HT-29 (cell line): ENCODE data around the gene FBLN2. TPM values are rescaled to one million over a fixed set of nuclear protein-coding genes. Genes with fewer than 3 reads are reported as not detected.
A peak's percentile ranks its signal among the peaks of the same experiment; 100 is the strongest.
"Not testable (repeated sequence)": the region's sequence is repeated elsewhere in the genome, so short reads cannot be mapped to it uniquely, and the experiment has no call there.

Experiments used
- DNase-seq: peaks from one replicate; pipeline ENCODE4 v3.0.0-alpha.2; 2015; ENCODE audit warnings: low spot score
- total RNA-seq: library from RNA; depleted of rRNA; stranded (reverse); fragments of >200 nt; shearing (Covaris generic); gene quantifications from 2 replicates; pipeline ENCODE4 v1.2.3, GENCODE V29; 2014; rRNA removed

Gene FBLN2
- 0.33 and 0.55 TPM in 2 replicates for total RNA-seq

DNA sequence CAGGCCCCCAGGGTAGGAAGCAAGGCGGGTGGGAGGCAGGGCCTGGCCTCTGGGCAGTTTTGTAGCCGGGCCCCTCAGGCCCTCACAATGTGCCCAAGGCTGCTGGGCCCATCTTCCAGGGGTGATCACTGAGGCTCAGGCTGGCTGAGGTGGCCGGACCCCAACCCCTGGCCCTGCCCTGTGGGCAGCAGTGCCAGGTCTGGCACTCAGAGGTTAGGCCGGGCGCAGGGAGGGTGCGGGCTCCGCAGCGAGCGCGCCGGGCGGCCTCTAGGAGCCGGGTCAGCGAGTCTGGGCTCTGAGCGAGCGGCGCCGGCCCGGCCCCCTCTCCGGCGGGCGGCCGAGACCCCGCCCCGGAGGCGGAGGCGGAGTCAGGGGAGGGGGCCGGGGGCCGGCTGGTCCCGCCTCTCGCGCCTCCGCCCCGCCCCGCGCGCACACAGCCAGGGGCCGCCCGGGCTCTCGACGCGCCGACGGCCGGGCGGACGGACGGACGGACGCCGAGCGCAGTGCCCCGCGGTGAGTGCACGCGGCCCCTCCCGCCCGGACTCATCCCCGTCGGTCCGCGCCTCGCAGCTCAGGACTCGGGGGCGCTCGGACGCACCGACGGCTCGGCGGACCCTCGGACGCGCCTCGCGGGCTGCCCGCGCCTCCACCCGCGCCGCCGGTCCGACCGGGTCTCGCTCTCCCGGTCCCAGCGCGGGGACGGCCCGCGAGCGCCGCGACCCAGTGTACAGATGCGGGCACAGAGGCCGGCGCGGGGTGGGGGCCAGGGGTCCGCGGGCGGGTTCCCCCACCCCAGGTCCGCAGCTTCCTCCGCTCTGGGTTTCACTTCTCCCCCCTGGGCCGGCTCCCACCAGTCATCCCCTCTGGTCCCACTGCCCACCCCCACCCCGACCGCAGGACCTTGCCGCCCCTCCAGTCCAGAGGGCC, at the start of gene FBLN2:
TSS of gene FBLN2 (plus strand) at position 430 of the 927 bp plus-strand sequence. CDS start 21,231 bp downstream, outside the sequence.
- DNase-seq = no peak

DNA sequence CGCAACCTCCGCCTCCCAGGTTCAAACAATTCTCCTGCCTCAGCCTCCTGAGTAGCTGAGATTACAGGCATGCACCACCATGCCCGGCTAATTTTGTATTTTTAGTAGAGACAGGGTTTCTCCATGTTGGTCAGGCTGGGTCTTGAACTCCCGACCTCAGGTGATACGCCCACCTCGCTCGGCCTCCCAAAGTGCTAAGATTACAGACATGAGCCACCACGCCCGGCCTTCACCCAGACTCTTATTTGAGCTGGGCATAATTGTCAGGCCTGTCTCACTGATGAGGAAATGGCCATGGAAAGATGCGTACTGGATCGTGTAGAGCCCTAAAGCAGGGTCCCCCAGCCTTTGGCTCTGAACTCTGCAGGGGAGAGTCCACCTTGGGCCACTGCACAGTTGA, 49.7 kb upstream of the FBLN2 start:
- not testable (repeated sequence) for DNase-seq

DNA sequence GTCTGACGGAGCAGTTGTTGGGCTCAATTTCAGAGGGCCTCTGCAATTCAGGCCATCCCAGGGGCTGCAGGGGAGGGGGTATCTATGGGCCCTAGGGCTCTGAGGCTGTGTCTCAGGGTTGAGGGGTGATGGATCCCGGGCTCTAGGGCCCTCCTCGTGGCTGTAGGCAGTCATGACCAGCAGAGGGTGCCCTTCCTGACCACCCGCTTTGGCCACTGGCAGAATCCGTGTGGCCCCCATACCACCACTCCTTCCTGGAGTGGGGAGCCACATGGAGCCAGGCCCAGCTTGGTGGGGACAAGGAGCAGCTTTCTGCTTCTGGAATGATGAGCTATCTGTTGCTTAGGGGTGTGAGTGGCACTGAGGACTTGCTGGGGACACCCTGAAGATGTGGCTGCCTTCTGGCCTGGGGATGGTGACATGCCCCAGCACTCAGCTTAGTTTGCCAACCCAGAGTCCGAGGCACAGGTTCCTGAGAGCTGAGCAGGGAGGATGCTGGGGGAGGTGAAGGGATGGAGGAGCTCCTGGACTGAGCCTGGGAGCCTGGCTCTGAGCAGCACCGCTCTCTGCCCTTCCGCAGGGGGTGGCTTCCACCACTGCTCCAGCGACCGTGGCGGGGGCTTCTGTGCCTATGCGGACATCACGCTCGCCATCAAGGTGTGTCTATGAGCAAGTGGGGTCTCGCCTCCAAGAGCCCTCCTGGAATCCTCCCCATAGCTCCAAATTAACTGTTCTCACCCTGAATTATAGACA, 48.6 kb upstream of the FBLN2 start:
- peak; percentile 38 for DNase-seq

DNA sequence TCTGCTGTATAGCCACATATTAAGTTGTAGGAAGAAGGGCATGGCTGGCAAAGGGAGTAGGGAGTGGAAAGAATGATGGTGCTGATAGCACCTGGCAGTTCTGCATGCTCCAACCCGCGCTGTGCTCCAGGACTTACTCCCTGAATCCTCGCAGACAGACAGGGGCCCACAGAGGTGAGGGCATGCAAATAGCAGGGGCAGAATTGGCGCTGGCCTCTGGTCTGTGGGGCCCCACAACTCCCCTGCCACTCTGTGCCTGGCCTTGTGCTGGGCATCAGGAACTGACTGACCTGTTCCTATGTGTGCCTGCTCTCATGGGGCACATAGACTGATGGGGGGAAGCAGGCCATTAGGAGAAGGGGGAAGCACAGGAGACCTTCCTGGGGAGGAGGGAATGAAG, 47.9 kb upstream of the FBLN2 start:
- no peak for DNase-seq

DNA sequence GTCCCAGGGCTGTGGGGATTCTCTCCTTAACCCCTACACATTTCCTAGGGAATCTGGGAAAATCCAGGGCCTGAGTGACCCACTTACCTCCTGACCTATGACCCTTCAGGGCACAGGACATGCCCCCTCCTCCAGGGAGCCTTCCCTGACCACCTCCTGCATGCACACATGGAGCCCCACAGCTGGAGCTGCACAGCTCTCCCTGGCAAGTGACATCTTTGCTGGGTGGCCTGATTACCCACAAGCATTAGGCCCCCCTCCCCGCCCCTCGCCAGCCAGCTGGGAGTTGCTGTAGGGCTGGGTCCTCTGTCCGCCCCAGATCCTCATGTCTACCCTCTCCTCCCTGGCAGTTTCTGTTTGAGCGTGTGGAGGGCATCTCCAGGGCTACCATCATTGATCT, 47.4 kb upstream of the FBLN2 start:
- DNase-seq = no peak

DNA sequence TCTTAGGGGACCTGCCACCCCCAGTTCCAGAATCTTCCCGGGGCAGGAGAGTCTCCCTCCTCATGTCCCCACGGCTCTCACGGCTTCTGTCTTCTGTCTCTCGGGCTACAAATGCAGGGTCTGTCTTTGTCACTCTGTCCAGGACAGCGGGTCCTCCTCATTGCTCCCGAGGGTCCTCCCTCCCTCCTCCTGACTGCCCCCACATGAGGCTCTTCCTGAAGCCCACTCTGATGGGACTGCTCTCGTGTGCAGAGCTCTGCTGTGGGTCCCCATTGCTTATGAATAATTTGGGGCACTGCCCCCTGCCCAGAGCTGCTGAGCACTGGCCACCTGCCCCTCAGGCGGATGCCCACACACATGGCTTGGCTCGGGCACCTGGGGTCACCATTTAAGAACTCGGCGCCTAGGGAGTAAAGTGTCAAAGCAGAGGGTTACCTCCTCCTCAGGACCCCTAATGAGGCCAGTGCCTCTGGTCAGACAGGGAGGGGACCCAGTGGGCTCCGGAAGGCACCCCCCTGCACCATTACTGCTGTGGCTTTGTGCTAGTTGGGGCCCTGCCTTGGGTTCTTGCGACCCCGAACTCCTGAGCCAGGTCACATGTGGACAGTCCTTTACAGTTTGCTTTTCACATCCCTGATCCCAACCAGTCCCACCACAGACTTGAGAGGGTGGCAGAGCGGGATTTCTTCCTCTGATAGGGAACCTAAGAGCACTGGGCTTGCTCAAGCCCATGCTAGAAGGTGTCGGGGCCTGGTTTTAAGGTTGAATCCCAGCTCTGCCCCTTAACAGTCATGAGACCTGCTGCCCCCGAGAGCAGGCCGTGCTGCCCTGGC, 46.8 kb upstream of the FBLN2 start:
- no peak for DNase-seq

DNA sequence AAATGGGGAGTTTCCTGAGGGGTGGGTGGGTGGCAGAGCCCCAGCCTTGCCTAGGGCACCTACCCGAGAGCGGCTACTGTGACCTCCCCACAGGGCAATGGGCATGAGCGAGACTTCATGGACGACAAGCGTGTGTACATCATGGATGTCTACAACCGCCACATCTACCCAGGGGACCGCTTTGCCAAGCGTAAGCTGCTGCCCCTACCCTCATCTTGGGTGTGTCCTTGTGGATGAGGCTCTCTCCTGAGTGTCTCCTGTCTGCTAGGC, 46.2 kb upstream of the FBLN2 start:
- DNase-seq = no peak

DNA sequence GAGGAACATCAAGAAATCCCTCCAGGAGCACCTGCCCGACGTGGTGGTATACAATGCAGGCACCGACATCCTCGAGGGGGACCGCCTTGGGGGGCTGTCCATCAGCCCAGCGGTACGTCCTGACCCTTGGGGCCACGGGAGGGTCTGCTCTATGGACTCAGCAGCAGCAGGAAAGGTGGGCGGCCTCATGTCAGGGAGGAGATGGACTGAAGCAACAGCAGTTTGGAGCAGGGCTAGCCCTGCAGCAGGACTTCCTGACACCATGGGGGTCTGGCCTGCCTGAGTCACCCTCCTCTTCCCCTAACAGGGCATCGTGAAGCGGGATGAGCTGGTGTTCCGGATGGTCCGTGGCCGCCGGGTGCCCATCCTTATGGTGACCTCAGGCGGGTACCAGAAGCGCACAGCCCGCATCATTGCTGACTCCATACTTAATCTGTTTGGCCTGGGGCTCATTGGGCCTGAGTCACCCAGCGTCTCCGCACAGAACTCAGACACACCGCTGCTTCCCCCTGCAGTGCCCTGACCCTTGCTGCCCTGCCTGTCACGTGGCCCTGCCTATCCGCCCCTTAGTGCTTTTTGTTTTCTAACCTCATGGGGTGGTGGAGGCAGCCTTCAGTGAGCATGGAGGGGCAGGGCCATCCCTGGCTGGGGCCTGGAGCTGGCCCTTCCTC, 44.6 kb upstream of the FBLN2 start:
- DNase-seq = no peak

DNA sequence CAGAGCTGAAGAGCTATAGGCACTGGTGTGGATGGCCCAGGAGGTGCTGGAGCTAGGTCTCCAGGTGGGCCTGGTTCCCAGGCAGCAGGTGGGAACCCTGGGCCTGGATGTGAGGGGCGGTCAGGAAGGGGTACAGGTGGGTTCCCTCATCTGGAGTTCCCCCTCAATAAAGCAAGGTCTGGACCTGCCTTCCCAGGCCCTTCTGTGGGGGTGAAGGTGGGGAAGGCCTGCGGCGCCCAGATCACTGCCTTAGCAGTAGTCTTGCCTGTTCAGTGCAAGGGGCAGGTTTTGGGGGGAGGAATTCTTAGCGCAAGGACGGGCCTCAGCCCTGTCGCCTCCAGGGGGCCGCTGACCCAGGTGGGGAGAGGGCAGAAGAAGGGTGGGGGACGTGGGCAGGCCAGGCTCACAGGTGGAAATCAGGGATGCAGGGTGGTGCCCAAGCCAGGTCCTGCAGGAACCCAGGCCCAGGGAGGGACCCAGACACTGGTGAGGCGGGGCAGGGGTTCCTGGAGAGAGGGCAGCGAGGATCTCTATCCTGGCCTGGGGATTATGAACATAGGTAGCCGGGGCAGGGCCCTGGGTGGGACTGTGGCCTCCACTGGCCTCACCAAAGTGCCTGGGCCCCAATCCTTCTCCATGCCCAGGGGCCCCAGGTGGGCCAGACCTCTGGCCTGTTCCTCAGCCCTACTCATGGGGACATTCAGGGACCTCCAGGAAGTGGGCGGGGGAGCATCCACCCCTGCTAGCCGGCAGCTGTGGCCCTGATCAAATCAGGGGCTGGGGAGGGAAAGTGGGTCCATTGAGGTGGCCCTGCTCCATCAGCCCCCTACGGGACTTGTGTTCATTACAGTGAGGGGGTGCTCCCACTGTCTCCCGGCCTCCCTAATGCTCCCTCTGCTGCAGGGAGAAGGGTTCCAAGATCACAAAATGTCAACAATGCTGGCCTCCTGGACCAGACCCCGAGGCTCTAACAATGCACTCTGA, 43.5 kb upstream of the FBLN2 start:
- no peak for DNase-seq

DNA sequence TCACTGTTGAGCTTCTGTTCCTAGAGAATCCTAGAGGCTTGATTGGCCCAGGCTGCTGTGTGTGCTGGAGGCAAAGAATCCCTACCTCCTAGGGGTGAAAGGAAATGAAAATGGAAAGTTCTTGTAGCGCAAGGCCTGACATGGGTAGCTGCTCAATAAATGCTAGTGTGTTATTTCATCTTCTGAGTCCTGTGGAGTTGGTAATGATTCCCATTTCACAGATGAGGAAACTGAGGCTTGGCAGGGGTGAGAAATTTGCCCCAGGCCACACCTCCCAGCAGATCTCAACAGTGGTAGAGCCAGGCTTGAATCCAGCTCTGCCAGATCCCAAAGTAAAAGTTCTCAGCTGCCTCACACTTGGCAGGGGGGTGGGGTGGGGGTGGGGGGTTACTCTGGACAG, 42.7 kb upstream of the FBLN2 start:
- no peak for DNase-seq

DNA sequence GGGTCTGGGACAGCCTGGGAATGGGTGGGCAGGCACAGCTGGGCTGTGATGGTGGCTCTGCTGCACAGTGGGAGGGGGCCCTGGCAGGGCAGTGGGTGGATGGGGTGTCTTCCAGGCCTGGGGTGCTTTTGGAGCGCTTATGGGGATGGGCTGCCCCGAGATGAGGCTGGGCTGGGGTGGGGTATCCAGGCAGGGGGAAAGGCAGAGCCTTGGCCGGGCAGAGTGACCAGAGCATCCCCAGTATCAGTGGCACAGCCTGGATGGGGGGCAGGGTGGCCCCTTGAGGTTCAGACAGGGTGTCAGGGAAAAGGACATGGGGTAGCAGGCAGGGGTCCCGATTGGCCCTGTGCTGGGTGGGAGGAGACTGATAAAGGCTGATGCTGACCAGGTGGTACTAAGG, 42.2 kb upstream of the FBLN2 start:
- no peak for DNase-seq

DNA sequence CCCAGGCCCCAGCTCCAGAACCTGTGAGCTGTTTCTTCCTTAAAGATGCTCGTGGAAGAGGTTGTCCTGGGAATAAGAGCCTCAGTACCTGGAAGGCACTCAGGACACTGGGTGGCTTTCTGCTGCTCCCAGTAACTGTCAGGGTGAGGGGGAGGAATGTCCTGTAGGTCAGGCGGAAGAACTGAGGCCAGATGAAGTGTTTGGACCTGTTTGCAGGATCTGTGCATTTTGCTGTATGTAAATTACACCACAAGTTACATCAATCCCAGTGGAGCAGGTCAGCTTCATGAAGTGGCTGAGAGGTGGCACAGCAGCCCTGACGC, 41.7 kb upstream of the FBLN2 start:
- no peak for DNase-seq

DNA sequence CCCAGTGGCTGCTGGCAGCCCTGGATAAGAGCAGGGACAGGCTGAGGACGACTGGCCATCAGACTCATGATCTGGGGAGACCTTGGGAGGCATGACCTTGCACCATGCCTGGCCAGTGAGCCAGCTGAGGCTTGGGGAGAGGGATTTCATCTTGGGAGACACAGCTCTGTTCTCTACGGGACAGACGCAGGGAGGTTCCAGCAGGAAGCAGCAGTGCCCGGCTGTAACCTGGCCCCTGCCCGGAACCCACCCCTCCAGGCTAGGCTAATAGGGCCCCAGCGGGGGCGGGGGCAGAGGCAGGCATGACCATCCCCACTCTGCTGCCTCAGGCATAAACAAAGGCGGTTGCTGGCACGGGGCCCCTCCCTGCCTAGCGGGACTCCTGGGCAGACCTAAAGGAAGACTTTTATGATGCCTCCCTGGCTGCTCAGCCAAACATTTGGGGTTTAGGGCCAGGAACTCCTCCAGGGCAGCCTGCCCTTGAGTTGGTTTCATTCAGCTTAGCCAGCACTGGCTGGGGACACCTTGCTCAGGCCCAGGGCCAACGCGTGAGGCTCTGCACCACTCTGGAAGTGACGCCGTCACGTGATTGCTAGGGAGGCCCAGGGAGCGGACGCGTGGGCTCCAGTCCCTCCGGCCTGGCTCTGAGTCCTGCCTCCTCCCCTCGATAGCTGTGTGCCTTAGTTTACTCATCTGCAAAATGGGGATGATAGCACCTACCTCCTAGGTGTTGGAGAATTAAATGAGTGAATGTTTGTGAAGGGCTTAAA, 41.2 kb upstream of the FBLN2 start:
- no peak for DNase-seq

DNA sequence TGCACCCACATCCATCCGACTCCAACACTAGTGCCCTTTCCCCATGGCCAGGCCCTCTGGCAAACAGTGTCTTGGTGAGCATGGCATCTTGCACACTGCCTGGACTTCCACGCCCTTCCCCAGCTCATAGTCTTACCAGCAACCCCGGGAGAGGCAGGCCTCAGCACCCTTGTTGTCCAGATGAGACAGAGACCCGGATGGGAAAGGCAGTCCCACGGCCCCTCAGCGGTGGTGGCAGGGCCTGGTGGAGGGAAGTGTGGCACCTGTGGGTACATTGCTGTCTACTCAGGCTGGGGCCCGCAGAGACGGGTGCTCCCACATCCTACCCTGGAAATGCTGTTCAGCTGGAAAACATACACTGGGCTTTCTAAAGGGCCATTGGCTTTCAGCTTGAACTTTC, 40.4 kb upstream of the FBLN2 start:
- DNase-seq = no peak

DNA sequence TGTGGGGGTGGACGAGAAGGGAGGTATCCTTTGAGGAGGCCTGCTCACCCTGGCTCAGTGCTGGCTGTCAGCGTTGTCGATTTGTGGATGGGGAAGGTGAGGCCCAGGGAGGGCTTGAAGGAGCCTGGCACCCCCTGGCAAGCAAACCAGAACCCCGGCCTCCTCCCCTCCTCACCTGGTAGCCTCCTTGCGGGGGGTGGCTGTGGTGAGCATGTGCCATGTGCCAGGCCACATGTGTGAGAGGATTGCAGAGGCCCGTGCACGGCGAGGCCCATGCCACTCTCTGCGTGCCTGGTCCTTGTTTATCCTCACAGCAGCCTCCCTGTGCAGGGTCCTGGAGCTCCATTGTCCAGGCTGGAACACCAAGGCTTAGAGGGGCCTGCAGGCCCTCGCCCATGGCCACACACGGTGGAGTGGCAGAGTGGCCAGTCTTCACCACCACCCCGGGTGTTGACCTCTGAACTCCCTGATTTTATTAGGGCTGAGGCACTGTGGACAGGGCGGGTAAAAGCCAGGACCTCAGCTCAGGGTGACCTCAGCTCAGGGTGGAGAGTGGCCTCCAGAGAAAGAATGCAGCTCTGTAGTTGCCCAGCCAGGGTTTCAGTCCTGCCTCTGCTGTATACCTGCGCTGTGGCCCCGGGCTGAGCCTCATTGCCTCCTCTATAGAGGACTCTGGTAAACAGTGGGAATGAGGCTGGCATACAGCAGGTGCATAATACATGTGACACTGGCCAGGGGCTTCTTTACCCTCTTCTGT, 39.7 kb upstream of the FBLN2 start:
- DNase-seq = no peak

DNA sequence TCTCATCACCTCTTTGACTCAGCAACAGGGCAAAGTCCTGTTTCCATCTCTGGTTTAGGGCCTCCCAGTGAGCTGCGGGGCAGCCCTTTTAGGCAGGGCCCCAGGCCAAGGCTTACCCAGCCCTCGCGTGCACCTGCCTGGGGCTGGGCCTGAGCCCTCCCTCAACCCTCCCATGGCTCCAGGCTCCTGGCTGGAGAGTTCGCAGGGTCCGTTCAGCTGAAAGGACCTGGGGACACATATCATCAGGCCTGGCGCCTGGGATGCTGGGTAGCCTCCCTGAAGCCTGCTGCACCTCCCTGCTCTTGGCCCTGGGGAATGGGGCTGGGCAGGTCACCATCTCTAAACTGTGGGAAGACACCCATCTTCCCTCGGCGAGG, 39.1 kb upstream of the FBLN2 start:
- DNase-seq = no peak

DNA sequence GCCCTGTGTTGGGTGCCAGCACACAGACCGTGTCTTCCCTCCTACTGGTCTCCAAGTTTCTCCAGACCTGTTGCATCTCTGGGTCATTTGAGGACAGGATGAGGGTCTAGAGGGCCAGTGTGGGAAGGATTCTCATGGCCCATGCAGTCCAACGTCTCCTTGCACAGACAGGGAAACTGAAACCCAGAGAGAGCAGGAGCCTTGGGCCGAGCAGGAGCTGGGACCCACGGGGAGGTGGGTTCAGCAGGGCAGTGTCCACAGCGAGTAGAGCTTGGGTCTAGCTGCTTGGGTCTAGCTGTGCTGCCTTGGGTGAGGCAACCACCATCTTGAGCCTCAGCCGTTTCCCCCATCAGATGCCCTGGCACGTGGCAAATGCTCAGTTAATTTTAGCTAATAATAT, 36.5 kb upstream of the FBLN2 start:
- DNase-seq = no peak

DNA sequence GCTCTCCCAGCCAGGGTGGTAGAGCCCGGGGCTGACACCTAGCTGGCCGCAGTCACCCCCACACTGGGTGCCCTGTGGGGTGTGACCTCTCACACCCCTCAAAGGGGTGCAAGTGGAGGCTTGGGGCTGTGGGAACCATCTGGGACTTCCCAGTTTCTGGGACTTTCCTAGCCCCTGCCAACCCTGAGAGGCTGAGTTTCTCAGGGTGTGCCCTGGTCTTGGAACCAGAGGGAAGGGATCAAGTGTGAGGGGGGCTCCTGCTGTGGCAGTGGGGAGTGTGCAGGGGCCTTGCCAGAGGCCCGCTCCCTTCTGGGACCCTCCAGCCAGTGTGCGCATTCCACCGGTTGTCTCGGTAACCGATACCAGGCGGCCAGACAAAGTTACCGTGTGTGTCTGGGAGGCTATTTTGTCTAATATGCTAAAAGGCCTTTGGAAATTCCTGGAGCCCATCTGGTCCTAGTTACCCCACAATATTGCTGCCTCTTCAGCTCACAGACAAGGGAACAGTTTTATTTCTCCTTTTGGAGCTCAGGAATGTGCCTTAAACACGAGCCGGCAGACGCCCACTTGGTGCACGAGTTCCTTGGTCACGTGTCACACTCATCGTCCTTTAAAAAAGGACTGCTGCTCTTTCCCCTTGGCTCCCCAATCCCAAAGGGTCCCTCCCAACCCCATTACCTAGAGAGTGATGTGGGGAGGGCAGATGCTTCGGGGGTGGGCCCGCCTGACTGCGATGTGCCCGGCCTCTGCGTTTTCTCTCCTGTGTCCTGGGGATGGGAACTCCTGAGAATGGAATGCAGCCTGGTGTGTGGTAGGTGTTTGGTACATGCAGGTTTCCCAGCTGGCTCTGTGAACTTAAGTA, 35.6 kb upstream of the FBLN2 start:
- no peak for DNase-seq
